Stimulated activated CD8-positive, alpha-beta memory T cell treated with anti-CD3 and anti-CD28 coated beads, Interleukin-12 subunit alpha, Interleukin-12 subunit beta, amount 100 ng/mL, for 24 hours (primary cell): Measurements from ENCODE around the gene ZDHHC1.

Source experiments
- DNase-seq: peaks from one replicate; pipeline ENCODE4 v3.0.0-alpha.2; 2020; ENCODE audit errors: extremely low read depth

The ZDHHC1 gene

DNA sequence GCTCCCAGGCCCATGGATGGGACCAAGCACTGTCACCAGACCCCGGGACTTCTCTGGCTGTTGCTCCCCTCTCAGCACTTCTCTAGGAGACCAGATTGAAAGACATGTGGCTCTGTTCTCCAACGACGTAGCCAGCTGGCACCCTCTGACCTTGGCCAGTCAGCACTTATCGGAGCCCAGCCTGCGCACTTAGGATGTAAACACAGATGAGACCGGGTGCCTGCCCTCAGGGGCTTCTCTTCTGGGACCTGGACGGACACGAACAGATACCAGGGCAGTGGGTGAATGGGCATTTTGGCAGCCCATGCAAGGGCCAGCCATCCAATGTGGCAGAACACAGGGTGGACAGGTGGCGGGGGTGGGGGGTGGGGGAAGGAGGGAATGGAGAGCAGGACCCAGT lies 6.6 kb downstream of the ZDHHC1 start:
- DNase-seq, result no peak

DNA sequence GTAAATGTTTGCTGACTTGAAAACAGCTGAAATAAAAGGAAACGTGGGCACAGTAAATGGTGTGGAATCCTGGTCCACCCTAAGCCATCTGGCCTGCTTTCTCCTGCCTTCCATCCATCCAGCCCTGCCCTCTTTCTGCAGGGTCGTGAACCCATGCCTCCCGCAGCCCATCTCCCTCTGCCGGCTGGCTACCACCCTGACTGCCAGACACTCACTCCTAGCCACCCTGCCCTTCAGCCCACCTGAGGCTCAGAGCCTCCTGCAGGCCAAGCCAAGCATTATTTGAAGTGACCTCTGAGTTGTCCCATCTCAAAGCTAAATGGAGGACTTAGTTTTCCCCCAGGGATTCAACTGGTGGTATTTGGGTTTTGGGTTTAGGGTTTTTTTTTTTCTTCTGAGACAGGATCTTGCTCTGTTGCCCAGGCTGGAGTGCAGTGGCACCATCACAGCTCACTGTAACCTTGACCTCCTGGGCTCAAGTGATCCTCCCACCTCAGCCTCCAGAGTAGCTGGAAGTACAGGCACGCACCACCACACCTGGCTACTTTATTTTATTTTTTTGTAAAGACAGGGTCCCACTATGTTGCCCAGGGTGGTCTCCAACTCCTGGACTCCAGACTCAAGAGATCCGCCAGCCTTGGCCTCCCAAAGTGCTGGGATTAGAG lies 8.4 kb downstream of the ZDHHC1 start:
- DNase-seq, result no peak

DNA sequence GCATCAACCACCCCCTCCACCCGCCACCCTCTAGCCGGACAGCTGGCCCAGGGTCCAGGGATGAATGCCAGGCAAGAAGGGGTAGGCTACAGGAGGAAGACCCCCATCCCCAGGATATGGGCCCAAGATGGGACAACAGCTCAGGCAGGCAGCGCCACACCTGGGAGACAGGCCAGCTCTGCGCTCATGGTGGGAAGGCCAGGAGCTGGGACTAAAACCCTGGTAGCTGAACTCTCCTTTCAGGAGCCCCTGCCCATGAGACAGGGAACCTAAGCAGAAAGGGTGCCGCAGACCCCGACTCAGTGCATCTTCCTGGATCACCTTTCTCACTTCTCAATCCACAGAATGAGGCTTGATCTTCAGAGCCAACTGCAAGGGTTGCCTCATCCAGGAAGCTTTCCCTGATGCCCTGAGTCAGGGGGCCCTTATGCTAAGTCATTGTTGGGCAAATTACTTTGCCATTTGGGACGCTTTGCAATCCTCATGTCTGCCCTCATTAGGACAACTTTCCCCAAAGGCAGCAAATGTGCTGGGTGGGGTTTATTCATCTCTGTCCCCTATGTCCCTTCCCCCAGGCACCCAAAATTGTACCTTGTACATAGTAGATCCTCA lies 9.0 kb downstream of the ZDHHC1 start:
- DNase-seq, result no peak

DNA sequence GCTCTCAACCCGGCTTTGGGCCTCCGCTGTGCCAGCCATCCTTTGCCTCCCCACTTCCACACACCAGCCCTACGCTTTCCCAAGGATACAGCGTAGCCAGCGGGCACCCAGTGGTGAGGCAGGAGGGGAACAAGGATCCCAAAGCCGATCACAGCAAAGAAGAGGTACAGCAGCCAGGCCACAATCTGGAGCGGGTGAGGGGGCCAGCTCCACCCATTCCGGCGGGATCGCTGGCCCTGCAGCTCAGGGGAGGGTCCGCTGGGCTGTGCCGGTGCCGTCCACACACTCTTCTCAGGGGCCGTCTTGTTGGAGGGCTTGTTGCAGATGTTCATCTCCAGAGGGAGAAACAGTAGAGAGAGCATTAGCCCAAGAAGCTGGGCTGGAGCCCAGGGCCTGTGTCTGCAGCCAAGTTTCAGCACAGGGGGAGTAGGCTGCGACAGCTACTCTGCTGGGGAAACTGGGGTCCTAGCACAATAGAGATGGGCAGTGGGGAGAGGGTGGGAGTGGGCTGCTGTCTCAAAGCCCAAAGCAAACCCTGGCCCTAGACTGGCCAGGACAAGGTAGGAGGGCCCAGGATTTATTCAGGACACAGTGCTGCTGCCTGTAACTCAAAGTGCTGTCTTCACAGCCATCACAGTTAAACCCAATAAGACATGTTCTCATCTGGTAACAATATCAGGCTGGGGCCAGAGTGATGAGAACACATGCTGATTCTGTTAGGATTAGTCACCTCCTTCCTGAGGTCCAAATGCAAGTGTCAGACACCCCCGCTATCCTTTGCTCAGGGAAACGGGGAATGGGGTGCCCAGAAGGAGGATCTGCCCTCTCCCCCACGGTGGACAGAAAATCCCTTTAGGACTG lies 9.9 kb downstream of the ZDHHC1 start:
- no peak for DNase-seq

DNA sequence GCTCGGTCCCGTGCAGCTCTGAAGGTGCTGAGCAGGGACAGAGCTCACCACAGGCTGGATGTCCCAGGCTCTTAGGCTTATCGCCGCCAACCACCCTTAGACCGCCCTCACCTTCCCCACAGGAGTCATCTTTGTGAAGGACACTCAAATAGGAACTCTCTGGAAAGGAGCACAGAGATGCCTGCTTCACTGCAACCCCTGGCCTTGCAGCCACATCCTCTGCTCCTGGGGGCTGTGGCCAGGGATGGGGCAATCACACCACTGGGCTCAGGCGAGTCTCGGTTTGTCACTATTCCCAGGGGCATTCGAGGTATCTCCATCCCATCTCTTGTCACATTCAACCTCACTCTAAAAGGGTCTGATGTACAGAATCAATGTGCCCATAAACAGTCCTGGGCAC lies 10.9 kb downstream of the ZDHHC1 start:
- DNase-seq, result no peak

DNA sequence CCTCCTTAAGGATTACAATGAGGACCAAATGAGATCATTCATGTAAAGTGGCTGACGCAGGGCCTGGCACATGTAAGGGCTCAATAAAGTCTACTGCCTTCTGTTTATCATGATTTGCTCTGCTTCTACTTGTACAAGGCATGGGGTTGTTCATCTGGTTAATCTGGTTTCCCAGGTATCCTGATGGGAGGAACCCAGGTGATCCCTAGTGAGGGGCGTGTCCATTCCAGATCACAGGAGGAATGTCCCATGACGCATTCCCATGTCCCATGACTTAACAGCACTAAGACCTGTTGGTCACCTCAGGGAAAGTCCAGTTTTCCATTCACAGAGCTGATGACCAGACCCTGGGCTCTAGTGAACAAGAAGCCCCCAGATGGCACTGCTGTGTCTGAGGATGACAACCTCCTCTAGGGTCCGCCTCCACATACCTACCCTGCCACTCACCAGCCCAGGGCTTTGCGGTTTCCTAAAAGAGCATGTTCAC lies 11.5 kb downstream of the ZDHHC1 start:
- no peak for DNase-seq

DNA sequence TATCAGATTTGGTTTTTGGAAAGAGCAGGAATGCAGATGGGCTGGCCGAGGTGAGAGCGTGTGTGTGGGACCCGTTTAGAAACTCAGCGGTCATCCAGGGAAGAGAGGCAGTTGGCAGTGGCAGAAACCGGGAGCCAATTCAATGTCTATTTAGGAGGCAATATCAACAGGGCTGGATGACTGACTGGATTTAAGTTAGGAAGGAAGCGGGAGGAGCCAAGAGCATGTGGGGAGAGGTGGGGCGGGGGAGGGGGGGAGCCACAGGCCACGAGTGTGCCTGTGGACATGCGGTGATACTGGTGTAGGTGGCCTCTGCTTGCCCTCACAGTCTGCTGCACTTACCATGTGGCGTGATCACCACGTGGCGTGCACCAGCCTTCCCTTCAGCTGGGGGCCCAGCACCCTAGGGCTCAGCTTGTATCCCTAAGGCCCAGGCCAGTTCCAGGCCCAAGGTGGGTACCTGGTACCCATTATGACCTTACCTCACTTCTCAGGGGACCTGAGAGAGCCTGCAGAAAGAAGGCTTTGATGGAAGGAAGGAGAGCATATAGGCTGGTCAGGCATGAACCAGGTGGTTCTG lies 12.2 kb downstream of the ZDHHC1 start:
- no peak for DNase-seq

DNA sequence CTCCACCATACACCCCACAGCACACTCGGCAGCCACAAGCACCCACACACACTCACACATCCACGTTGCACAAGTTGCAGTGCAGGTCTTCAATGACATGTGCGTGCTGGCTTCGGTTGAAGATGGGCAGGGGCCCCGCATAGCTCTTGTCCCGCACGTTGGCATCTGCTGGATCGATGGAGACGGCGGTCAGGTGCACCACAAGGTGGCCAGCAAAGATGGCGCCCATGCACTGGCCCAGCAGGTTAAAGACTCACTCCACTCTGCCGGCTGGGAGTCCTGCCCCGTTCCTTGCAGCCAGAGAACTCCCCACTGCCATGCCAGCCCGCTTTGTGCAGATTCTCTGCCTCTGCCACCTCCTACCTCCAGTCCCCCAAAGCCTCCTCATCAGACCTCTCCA lies 15.4 kb downstream of the ZDHHC1 start:
- no peak for DNase-seq

DNA sequence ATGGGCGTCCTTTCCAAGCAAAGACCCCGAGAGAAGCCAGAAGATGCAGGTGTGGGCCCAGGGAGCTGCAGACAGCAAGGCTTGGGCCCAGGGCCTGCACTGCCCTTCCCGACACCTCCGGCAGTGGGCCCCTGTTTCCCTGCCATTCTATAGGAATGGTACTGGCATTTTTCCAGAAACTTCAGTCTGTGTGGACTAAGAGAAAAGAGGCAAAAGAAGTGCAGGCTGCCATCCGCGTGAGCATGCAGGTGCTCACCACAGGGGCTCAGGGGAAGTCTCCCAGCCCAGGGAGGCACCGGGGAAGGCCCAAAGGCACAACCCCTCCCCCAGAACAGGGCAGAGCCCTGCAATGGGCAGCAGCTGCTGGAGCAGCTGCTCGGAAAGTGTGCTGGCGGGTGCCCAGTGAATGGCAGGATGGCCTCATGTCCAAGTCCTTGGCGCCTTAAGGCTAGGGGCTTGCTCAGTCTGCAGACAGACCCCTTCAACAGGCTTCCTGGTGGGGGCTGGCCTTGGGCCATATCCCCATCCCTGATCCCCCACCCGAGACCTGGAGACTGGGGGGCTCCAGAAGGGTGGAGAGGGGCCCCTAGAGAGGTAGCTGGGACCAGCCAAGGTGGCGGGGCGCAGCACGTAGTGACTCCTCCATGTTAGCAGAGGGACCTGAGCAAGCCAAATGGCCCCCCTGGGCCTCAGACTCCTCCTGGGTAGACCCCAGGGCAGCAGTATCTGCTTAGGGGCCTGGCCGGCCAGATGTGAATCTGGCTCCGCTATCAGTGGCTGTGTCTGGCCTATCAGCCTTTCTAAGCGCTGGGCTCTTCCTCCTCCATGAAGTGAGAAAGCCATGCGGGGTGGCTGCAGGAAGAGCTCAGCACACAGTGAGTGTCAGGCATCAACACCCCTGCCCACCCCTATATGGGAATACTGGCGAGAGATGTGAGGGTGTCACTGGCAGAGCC lies 16.2 kb downstream of the ZDHHC1 start:
- no peak for DNase-seq

DNA sequence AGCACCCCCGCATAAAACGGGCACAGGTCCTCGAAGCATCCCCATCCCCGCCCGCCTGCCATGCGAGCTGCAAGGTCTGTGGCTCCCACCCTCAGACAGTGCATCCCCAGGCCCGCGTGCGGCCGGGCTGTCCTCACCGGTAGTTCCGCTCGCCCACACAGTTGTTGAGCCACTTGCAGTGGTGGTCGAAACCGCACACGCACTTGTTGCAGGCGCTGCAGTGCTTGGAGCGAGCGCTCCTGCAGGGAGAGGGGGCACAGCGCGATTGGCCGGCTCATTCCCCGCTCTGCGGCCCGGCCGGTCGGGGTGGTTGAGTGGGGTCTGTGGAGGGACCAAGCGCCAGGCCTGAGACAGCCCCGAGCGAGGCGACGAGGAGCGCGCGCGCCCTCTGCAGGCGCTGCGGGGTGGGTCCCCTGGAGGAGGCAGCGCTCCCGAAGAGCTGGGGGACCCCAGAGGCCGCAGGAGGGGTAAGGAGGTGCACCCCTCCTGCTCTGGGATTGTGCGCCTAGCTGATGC lies 17.0 kb downstream of the ZDHHC1 start:
- no peak for DNase-seq

DNA sequence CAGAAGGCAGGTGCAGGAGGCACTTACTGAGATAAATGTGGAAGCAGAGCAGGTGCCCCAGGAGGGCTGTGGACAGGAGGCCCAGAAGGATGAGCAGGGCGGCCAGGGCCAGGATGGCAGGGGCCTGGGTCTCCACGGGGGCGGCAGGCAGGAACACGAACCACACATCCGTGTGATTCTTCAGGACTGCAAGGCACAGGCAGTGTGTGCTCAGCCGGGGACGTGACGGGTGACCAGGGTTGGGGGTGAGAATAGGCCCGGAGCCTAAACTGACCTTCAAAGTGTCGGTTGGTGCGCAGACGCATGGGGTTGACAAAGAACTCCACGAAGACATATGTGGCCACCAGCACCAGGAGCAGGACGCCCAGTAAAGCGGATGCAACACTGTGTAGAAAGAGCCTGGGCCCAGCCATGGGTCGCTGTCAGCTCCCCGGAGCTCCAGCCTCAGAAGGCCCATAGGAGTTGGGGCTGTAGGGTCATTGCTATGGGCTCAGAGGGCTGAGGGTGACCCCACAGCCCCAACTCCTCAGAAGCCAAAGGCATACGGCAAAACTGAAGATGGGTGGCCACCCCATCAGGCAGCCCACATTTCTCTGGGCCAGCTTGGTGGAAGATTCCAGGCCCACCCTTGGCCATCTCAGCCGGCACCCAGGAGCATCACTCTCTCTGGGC lies 17.6 kb downstream of the ZDHHC1 start:
- no peak for DNase-seq

DNA sequence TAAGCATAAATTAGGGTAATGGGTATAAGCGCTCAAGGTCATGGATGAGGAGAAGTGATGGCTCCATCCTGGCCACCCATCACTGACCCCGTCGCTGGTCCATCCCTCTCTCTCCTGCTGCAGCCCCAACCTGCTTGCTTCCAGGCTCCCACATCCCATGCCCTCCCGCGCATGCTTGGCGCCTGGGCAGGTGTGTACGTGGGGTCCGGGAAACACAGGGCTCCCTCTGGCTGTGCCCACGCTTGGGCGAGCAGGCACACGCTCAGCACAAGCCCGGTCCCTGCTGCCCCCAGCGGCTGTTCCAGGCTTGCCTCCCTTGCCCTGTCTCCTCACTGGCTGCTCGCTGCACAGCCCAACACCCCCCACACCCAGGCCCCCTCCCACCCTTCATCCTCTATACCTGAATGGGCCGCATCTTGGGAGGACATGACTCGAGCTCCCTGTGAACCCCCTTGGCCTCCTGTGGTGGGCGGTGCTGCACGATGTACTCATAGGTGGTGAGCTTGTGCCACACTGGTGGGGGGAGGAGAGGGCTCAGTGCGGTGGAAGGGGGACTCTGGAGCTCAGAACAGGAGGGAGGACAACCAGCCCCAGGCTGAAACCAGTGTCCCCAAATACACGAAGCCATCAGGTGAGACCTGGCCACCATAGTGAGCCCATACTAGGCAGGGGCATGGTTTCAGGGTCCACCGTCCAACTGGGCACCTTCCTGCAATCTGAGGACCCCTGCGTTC lies 18.3 kb downstream of the ZDHHC1 start:
- no peak for DNase-seq

DNA sequence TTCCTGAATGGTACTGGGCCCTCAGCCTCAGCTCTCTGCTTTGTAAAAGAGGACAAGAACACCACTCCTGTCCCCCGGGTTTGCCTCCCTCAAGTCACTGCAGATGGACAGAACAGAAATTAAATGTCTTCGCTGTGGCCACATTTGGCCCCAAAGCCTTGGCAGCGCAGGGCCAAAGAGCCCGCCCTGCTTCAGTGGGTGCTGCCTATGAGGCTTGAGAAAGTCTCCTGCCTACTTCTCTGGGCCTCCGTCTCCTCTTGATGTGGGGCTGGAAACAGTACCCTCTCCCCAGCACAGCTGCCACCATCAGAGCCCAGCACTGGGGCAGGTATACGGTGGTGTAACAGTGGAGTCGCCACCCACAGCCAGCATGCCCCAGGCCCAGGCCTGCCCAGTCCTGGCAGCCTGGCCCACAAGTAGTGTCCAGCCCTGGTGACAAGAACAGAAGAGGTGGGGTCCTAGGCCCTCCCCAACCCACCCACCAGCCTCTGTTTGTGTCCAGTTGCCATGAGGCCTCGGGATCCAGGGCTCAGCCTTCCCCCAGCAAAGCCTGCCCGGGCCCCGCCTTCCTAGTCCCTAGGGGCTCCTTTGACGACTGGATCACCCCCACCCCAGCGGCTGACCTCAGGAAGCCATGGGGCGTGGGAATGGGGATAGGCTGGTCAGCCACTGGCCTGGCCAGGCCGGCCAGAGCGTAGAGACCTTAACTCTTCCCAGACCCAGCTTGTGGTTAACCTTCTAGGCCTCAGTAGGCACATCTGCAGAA lies 19.1 kb downstream of the ZDHHC1 start:
- DNase-seq, result no peak

DNA sequence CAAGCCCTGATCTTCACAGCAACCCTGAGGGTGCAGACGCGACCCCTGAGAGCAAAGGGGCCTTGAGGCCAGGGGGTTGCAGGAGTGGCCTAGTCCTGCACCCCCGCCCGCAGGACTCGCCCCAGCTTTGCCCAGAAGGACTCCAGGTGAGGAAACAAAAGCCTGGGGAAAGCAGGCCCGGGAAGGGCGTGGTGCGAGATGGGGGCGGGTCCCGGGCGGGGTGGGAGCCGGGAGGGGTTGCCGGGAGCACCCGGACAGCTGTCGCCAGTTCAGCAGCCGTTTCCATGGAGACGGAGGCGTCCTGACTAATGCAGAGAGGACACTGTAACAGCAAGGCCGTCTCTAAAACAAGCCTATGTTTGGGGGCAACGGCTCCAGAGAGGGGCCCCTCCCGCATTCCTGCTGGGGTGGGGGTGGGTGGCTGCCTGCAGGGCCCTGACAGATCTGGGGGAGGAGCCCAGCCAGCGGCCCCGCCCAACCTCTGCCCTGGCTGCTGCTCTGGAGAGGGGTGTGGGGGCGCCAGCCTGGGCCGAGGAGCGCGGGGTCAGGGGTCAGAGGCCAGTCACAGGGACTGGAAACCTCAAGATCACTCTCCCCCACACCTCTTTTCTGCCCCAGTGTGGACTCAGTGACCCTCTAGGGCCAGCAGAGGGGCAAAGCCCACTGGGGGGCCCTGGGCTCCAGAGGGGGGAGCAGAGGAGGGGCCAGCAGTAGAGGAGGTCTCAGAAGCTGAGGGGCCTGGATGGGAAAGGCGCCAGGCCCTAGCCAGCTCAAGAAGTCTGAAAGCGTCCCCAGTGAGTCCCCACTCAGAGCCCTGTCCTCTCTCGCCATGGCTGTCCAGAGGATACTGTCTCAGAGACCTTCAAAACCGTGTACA lies 19.9 kb downstream of the ZDHHC1 start:
- DNase-seq, result no peak

DNA sequence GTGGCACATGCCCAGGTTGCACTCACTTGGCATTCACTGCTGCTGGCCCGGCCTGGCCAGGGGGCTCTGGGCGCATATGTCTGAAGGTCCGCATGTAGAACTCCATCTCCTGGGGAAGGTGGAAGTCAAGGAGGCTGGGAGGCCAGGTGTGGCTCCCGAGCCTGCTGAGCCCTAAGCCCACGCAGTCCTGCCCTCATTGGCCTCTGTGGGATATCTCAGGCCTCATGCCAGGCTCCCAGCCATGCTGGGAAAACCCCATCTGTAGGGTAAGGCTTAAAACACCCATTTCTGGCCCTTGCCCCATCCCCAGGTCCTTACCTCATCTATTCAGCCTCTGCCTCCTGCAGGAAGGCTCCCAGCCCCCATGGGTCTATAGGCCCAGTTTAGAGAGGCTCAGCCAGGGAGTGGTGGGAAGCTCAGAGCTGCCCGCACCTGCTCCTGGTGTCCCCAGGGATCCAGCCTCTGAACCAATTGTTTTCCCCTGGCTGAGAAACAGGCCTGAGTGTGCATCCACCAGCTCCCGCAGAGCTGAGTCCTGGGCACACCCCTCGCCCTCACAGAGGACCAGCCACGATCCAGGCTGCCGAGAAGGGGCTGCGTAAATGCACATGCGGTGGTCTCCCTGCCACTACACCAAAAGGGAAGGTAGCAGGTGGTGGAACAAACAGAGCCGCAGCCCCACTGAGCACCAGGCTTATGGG lies 20.7 kb downstream of the ZDHHC1 start:
- no peak for DNase-seq

DNA sequence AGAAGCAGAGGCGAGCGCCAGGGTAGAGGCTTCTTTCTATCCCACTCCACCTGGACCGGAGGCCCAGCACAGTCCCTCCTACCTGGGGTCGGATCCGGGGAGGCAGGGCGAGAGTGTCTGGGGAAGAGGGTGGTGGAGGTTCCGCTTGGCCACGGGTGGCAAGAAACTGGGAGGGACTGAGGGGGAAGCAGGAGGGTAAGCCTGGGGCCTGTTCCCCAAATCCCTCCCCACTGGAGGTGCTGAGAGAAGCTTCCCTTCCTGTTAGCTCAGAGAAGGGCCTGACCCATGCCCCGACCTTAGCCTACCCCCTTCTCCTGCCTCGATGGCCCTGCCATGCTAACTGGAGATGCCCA lies 21.2 kb downstream of the ZDHHC1 start:
- DNase-seq, result no peak
